GM19372 (cell line): Measurements from ENCODE around the gene RANBP17.

Experiments used
- ATAC-seq: cut with Tn5 transposase; IDR thresholded peaks from one replicate; pipeline ENCODE4 v1.9.1; 2021; ENCODE audit warnings: mild to moderate bottlenecking, low read depth, moderate library complexity; ENCODE audit not compliant: unreplicated experiment

RANBP17 gene

GRCh38 chr5:171342362-171343111 is 480.7 kb downstream of the RANBP17 start:
- ATAC-seq = peak; percentile 77

GRCh38 chr5:171344936-171345608 is 483.3 kb downstream of the RANBP17 start:
- ATAC-seq = no peak
